G401.6 (cell line): Measurements from ENCODE around the gene TK1.

Experiments used
- FAIRE-seq: peaks from 2 replicates; lab custom pipeline; 2012; peaks lifted over from hg19 to GRCh38; lab: Jason Lieb, UNC

TK1 gene

DNA sequence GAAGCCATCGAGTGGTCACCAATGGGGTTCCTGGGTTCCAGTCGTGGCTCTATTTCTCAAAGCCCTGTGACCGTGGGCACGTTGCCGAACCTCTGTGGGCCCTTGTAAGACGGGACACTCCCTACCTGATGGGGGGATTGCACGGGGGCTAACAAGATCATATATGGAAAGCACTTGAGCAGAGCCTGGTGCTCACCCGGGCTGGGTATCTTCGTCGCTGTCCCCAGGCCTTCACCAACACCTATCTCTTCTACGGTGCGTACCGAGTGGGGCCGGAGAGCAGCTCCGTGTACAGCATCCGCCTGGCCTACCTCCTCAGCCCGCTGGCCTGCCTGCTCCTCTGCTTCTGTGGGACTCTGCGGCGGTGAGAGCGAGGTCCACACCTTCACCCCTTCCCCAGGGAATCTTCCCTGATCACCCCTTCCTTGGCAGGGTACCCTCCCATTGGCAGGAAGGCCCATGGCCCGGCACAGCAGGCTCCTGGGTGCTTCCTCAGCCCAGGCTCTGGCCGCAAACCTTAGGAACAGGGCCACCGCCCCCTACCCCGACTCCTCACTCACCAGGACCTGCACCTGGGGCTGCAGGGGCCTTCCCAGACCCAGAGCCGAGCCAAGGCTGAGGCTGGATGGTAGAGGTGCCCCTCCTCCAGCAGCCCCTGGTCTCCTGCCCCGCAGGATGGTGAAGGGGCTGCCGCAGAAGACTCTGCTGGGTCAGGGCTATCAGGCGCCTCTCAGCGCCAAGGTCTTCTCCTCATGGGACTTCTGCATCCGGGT lies 53.5 kb downstream of the TK1 start:
- no peak for FAIRE-seq

DNA sequence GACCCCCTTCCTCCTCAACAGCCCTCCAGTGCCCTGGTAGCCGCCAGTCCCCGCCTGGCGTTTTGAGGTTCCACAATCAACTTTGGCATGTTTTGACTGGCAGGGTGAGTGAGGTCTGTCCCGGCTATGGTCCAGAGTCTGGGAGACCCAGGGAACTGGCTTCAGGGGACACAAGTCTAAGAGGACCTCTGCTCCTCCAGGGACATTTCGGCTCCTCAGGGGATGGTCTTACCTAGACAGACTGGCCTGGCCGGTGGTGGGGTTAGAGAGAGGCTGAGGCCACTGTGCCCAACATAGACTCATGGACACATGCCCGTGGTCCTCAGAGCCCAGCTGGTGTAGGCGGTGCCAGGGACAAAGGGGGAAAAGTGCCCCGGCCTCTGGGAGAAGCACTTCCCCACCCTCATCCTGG lies 54.1 kb downstream of the TK1 start:
- FAIRE-seq: no peak

DNA sequence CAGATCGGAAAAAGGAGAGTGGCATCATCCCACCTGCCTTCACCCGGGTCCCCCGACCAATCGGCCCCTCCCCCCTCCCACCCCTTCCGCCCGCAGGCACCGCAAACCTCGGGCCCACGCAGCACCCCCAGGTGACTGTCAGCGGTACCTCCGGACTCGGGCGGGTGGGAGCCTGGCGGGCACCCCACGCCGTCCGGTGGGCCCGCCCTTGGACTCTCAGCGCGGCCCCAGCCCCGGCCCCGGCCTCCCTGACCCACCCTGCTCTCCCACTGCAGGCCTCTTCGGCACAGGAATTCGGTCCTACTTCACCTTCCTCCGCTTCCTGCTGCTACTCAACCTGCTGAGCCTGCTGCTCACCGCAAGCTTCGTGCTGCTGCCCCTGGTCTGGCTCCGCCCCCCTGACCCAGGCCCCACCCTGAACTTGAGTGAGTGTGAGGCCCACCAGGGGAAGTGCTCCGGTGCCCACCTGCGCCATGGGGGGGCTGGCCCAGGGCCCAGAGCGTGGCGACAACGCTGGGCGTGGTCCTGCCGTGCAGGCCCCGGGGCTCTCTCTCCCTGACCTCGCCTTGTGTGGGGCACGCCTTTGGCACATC lies 54.7 kb downstream of the TK1 start:
- FAIRE-seq: no peak

DNA sequence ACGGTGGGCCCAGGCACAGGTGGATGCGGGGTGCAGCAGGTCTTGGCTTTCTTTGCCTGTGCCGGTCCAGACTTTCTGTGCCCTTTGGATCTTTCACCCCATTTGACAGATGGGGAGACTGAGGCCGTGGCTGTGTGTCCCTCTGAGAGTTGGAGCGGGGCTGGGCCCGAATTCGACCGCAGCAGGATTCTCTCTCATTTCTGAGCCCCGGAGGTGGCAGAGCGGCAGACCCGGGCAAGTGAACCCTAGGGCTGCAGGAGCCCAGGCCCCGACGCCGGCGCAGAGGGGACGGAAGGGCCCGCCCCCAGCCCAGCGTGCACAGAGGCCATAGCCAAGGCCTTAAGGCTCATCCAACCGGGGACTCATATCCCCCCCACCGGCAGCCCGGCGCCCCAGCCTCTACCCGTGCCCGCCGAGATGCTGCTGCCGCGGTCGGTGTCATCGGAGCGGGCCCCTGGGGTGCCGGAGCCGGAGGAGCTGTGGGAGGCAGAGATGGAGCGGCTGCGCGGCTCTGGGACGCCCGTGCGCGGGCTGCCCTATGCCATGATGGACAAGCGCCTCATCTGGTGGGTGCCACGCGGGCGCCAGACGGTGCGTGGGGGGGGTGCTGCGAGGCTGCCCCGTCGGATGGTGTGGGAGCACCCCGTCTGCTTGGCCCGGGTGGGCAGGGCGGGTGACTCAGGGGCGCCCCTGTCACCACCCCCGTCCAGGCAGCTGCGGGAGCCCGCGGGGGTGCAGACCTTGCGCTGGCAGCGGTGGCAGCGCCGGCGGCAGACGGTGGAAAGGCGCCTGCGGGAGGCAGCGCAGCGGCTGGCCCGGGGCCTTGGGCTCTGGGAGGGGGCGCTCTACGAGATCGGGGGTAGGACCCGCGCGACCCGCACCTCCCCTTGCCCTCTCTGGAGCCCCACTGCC lies 55.4 kb downstream of the TK1 start:
- FAIRE-seq: no peak

DNA sequence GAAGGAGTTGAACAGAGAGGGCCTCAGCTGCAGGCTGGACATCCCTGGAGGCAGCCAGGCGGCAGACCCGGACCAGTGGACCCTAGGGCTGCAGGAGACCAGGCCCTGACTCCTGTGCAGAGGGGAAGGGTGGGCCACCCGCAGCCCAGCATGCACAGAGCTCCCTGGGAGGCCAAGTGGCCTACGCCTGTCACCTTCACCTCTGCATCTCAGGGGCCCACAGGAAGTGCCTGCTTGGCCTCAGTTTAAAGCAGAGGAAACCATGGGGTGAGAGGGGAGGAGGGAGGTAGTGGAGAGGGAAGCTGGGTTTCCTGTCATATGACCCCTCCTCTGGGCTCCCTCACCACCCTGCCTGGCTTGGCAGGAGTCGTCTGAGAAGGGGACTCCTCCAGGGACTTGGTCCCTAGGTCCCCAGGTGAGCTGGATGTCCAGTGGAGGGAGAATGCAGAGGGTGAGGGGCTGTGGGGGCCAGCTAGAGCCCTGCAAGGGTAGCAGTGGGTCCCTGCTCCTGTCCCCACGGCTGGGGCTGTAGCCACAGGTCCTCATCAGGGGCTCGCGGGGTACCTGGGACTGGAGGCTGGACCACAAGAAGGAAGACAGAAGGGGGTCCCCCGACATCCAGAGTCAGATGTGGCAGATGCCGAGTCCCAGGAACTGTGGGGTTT lies 56.3 kb downstream of the TK1 start, which contains the start of gene TMC8:
TMC8 (plus strand) TSS at position 335 of the 665 bp plus-strand sequence. CDS start 818 bp downstream, outside the sequence.
- FAIRE-seq: no peak

DNA sequence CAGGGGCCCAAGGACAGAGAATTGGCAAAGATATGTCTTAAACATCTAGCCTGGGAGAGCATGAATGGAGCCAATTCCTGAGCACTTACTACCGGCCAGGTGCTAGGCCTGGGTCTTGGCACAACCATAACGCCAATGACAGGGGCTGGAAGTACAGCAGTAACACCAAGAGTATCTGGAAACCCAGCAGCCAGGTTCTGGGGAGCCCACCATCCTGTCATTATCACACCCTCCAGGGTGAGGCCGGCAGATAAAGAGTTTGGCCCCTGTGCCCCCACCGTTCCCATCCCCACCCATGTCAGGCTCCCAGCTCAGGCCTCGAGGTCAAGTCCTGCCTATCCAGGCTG lies 56.8 kb downstream of the TK1 start:
- FAIRE-seq: no peak

DNA sequence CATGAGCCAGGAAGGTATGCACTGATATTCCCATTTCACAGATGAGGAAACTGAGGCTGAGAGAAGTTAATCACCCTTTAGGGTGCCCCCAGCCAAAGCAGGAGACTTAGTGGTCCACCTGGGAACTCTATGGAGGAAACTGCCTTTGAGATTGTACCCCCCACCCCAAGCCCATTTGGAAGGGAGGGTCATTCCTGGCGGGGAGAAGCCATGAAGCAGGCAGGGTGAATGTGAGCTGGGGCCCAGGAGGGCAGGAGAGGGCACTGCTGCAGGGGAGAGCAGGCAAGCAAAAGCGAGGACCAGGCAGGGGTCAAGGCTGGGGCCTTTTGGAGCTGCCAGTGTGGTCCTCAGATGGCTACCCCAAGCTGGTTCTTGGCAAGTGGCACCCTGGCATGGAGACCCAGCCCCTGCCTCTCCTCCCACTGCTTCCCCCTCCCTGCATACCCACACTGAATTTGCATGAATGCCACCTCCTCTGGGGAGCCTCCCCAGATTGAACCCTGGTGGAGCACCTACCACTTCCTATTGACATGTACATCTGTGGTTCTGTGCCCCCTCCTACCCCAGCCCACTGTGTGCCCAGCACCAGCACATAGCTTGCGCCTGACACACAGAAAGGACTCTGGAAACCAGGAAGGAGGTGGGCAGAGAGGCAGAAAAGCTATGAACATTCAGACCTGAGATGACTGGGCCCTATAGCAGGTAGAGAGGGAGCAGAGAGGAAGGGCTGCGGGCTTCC lies 57.3 kb downstream of the TK1 start:
- FAIRE-seq: no peak

DNA sequence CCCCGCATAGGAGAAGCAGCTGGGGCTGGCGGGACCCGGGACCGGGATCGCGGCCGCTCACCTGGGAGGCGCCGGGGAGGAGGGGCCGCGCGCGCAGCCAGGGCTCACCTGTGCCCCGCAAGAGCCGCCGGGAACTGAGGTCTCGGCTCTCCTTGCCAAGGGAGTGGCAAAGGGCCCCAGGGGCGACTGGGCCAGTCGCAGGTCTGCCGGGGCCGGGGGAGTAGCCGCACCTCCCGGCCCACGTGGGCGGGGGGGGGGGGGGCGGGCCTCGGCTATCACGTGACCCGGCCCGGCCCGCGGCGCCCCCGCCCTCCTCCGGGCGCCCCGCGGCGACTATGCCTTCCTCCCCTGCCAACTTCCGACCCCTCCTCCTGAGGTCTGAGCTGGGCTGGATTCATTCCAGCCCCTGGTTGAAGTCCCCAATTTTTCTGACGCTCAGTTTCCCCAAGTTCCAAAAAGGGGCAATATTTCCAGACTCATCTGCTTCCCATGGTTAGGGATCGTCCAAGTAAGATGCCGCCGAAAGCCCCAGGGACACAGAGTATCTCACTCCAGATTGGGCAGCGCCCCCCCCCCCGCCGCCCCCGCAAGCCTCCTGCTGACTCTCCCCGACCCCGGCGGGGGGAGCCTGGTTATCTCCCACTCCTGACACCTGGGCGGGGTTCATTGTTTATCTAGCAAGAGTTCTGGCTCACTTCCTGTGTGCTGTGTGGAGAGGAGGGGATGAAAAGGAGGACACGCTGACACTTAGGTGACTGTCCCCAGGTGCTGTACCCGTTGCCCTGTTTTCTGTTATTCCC lies 58.1 kb downstream of the TK1 start, which contains the start of gene TMC6:
TMC6 (minus strand) TSS at position 205 of the 800 bp plus-strand sequence. CDS start 1,923 bp downstream, outside the sequence.
- no peak for FAIRE-seq

DNA sequence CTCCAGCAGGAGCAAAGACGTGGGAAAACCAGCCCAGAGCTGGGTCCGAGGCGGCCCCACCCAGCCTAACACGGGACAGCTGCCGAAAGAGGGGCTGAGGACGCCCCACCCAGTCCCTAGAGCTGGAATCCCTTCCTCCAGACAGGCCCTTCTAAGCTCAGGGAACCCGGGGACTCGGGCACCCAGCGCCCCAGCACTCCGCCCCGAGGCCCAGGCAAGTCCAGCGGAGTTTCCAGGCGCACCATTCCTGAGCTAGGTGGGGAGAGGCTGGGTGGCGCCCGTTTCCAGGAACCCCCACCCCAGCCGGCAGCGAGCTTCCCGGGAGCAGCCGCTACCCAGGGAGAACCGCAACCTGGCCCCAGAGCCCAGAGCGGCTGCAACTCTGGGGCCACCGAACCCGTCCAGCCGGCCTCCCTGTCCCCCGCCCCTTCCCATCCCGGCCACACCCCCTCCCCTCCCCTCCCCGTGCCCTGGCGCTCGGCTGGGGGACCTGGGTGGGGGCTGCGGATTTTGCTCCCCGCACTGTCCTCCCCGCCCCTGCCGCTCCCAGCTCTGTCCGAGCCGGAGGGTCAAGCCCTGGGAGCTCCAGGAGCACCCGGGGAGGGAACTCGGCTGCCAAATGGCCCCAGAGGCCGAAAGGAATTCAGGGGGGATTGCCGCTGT lies 58.8 kb downstream of the TK1 start:
- no peak for FAIRE-seq

DNA sequence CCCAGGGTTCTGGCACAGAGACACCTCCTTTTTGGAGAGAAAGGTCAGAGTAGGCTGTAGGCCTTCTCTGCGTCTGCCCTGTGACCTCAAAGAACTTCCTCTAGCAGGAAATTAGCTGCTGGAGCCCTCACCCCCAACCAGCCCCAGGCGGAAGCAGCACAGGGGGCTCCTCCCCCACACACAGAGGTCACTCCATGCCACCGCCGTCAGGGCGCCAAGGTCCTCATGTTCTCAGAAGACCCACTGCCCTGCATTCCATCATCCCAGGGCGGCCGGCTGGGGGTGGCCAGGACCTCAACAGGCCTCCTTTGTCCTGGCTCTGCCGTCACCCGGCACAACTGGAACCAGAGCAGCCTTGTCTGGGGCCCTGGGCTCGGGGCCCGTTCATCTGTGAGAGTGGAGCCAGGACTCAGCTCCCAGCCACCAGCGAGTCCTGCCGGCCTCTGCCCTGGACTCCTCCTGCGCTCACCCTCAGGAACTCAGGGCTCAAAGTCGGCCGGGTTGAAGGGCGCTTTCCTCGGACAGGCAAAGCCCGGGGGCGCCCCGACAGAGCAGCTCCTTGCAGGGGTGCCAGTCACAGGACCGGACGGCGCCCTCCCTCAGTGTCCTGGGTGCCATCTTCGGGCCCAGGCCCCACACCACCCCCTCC lies 59.5 kb downstream of the TK1 start:
- no peak for FAIRE-seq

DNA sequence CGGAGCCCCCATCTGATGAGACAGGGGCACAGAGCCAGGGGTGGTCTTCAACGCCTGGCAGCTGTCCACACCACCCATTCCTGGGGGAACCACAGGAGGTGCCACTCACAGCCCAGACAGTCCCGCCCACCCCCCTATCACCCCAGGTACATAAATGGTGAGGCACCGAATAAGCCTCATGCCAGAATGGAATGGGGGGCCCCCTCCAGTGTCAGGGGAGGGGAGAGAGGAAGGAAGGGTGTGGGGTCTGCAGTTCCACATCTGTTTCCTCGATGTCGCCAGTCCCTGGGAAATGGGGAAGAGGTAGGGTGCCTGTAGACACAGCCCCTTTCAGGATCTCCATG lies 60.0 kb downstream of the TK1 start:
- FAIRE-seq: no peak

DNA sequence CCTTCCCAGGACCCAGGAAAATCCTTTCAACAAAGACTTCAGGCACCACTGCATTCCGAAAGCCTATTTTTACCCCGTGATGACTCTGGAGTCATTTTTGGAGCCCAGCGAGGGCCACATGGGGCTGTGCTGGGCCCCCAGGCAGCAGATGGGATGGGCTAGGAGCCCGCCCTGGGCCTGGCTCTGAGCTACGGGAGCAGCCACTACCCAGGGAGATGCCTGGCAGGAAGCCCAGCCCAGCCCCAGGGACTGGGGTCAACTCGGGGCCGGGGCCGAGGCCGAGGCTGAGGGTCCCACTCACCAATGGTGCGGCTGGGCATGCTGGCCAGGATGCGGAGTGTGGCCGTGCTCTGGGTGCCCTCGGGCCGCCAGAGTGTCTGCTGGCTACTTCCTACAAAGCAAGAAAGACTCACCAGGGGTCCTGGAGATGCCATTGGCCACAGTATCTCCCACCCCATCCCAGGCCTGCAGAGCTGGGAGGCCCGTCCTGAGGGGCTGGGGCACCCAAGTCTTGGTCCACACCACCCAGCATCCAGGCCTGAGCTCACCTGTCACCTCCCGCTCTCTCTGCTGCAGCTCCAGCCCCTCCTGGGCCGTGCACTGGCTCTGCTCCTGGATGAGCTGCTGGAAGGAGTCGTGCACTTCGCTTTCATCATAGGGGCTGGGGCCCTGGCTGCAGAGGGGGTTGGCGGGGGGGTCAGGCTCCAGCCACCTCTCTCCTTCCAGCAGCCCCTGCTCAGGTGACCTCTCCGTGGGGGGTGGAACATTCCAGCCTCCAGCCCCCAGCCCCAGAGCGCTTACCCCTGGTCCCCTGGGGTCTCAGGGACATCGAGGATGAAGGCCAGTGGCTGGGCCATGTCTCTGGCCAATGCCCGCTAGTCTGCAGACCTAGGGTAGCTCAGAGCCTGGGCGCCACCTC lies 60.6 kb downstream of the TK1 start:
- FAIRE-seq: no peak

DNA sequence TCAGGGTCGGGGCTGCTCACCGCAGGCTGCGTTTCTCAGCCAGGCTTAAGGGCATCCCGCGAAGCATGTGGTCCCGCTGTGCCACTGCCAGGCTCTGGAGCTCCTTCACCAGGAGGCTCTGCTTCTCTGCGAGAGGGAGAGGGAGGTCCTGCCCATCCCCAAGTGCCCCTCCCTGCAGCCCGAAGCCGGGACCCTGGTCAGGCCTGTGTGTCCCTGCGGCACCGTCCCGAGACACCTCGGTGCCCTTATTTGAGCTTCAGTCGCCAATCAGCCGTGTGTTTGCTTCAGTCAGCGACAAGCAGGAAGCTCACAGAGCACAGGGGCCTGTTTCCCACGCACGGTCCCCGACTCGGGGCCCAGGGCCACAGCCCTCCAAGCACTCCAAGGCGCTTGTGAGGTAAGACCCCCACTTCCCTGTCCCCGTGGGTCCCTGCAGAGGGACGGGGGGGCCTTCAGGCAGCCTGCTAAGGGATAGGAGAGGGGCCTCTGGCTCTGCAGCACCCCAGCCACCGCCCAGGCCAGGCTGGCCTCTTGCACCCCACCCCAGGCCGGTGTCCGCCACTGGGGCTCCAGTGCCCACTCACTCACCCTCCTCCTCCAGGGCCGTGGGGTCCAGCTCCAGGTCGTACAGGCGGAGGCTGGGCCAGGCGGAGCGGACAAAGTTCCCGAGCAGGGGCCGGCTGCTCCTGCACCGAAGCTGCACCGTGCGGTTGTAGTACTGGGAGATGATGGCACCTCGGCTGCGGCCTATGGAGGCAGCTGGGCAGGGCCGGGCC lies 61.5 kb downstream of the TK1 start:
- FAIRE-seq: no peak

DNA sequence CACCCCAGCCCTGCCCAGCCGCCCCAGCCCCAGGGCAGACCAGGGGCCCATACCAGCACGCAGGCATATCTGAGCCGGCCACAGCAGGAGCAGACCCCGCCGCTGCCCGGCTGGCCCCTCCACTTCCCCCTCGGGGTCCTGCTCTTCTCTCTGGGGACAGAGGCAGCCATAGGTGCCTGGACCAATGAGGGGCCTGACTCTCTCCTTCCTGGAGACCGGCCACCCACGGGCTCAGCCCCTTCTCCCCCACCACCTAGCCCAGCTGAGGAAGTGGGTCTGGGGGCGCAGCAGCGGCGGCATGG lies 62.1 kb downstream of the TK1 start:
- FAIRE-seq: no peak
